ENCODE results near the gene LSM2.

The LSM2 gene

DNA sequence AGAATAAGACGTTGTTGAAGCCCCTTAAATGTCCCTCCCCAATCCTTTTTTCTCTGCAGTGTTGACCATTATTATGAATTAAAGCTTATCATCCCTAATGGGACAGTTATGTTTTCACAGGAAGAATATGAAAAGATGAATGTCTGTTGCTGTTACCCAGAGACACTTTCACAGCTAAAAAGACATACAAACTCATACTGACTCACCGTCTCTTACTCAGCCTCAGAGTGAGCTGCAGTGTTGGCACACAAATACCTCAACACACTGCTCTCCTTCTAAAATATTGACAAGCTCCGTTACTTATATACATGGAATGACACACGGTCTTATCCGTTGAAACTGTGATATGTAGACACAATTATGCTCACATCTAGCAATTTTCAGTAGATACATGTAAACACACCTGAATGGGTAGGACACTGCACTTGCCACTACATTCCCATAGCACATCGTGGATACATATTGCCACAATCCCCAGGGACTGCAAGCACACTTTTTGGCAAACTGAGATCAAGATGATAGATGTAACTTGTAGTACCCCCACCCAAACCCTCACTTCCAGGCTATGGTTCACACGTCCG lies 53.9 kb downstream of the LSM2 start:
- Histone ChIP-seq H4K20me1 (ENCODE audit: insufficient read depth, low read length, poor library complexity, severe bottlenecking) (no peaks in the 10 kb centered on the region), H3K9me2 (replicated peaks; ENCODE audit: low read depth, low read length) (no peaks in the 10 kb centered on the region), H3K27me3 (ENCODE audit: insufficient read depth, low read length, poor library complexity, severe bottlenecking) (no peaks in the 10 kb centered on the region), H3K9me3 (ENCODE audit: insufficient read depth, low read depth, low read length) (no peaks in the 10 kb centered on the region), H3K79me2 (ENCODE audit: insufficient read depth, low read length) (no peaks in the 10 kb centered on the region), H3K9ac (ENCODE audit: low read depth, low read length, poor library complexity, severe bottlenecking) (no peak overlapping the region), H2AFZ (ENCODE audit: low read length) (no peak overlapping the region), H3F3A (ENCODE audit: low read depth) (no peaks in the 10 kb centered on the region), H3K4me1 (ENCODE audit: insufficient read depth, low read length, poor library complexity, severe bottlenecking) (no peaks in the 10 kb centered on the region), H3K36me3 (ENCODE audit: insufficient read depth, low read length) (no peaks in the 10 kb centered on the region), H3K4me2 (ENCODE audit: low read depth, low read length, poor library complexity, severe bottlenecking) (no peak overlapping the region), H3K4me3 (ENCODE audit: low read length, poor library complexity, severe bottlenecking) (no peak overlapping the region)
- no peak for TF ChIP-seq EZH2phosphoT487 (IDR thresholded peaks at IDR 0.05; ENCODE audit: borderline replicate concordance)
- TF ChIP-seq, protein P1, sequence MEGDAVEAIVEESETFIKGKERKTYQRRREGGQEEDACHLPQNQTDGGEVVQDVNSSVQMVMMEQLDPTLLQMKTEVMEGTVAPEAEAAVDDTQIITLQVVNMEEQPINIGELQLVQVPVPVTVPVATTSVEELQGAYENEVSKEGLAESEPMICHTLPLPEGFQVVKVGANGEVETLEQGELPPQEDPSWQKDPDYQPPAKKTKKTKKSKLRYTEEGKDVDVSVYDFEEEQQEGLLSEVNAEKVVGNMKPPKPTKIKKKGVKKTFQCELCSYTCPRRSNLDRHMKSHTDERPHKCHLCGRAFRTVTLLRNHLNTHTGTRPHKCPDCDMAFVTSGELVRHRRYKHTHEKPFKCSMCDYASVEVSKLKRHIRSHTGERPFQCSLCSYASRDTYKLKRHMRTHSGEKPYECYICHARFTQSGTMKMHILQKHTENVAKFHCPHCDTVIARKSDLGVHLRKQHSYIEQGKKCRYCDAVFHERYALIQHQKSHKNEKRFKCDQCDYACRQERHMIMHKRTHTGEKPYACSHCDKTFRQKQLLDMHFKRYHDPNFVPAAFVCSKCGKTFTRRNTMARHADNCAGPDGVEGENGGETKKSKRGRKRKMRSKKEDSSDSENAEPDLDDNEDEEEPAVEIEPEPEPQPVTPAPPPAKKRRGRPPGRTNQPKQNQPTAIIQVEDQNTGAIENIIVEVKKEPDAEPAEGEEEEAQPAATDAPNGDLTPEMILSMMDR (conservative IDR thresholded peaks at IDR 0.05; ENCODE audit: low read length) = no peak

DNA sequence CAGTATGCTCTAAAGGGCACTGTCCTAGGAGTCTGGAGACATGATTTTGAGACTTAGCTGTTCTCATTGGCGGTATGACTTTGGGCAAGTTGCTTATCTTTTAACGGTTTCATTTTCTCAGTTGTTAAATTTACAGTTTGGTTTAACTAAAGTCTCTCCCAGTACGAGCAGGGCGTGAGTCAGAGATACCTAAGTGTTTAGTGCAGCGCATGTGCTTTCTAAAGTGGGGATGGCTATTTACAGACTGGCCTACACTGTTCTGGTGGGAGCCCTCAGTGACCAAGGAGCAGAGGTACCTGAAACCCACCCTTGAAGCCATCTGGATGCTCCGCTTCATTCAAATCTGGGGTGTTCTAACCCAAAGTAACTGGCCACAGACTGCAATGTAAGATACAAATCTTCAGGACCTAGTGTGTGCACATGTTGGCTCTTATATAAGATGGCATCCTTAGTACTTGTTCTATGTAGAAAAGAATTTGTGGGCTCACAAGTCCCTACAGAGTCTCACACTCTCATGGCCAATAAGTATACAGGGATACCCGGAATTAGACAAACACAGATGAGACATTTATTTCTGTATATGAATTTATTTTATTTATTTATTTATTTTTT lies 56.2 kb downstream of the LSM2 start:
- TF ChIP-seq EZH2phosphoT487 (IDR thresholded peaks at IDR 0.05; ENCODE audit: borderline replicate concordance) = no peak
- TF ChIP-seq, protein P1 (conservative IDR thresholded peaks at IDR 0.05; ENCODE audit: low read length) = no peak
- H3K9ac ChIP-seq (ENCODE audit: low read depth, low read length, poor library complexity, severe bottlenecking) = no peak overlapping the region

DNA sequence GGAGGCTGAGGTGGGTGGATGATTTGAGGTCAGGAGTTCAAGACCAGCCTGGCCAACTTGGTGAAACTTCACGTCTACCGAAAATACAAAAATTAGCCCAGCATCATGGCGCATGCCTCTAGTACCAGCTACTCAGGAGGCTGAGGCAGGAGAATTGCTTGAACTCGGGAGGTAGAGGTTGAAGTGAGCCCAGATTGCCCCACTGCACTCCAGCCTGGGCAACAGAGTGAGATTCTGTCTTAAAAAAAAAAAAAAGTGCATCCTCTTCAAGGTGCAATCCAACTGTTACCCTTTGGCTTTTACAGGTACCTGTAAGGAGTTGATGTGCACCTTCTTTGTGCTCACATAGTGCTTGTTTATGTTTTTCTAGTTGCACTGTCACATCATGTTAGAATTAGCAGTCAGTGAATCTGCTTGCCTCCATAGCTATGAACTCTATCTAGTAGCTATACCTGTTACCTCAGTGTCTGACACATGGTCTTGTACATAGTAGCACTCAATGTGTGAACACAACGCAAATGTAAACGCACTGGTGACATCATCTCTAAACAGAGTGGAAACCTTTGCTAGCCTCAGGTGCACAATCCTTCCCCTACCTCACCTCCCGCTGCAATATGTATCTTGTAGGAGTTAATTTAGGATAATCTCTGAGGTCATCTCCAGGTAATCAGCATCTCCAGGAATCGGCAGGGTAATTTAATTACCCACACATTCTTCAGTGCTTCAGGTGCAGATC lies 57.3 kb downstream of the LSM2 start:
- H2AFZ ChIP-seq (ENCODE audit: low read length) = no peak overlapping the region
- no peaks in the 10 kb centered on the region for H3K4me1 ChIP-seq (ENCODE audit: insufficient read depth, low read length, poor library complexity, severe bottlenecking)

More for the DNA sequence above, 56.2 kb downstream of the LSM2 start:
- Histone ChIP-seq H3K36me3 (ENCODE audit: insufficient read depth, low read length) (no peaks in the 10 kb centered on the region), H3F3A (ENCODE audit: low read depth) (no peaks in the 10 kb centered on the region), H3K9me3 (ENCODE audit: insufficient read depth, low read depth, low read length) (no peaks in the 10 kb centered on the region), H3K27me3 (ENCODE audit: insufficient read depth, low read length, poor library complexity, severe bottlenecking) (no peaks in the 10 kb centered on the region), H3K4me1 (ENCODE audit: insufficient read depth, low read length, poor library complexity, severe bottlenecking) (no peaks in the 10 kb centered on the region), H3K79me2 (ENCODE audit: insufficient read depth, low read length) (no peaks in the 10 kb centered on the region), H3K4me3 (ENCODE audit: low read length, poor library complexity, severe bottlenecking) (no peak overlapping the region), H3K9me2 (replicated peaks; ENCODE audit: low read depth, low read length) (no peaks in the 10 kb centered on the region), H2AFZ (ENCODE audit: low read length) (no peak overlapping the region), H4K20me1 (ENCODE audit: insufficient read depth, low read length, poor library complexity, severe bottlenecking) (no peaks in the 10 kb centered on the region), H3K4me2 (ENCODE audit: low read depth, low read length, poor library complexity, severe bottlenecking) (no peak overlapping the region)

More for the DNA sequence above, 57.3 kb downstream of the LSM2 start:
- TF ChIP-seq, protein P1 (conservative IDR thresholded peaks at IDR 0.05; ENCODE audit: low read length) = no peak
- no peak for TF ChIP-seq EZH2phosphoT487 (IDR thresholded peaks at IDR 0.05; ENCODE audit: borderline replicate concordance)
- Histone ChIP-seq H3K79me2 (ENCODE audit: insufficient read depth, low read length) (no peaks in the 10 kb centered on the region), H3K4me3 (ENCODE audit: low read length, poor library complexity, severe bottlenecking) (no peak overlapping the region), H3K9ac (ENCODE audit: low read depth, low read length, poor library complexity, severe bottlenecking) (no peak overlapping the region), H4K20me1 (ENCODE audit: insufficient read depth, low read length, poor library complexity, severe bottlenecking) (no peaks in the 10 kb centered on the region), H3F3A (ENCODE audit: low read depth) (no peaks in the 10 kb centered on the region), H3K9me3 (ENCODE audit: insufficient read depth, low read depth, low read length) (no peaks in the 10 kb centered on the region), H3K27me3 (ENCODE audit: insufficient read depth, low read length, poor library complexity, severe bottlenecking) (no peaks in the 10 kb centered on the region), H3K36me3 (ENCODE audit: insufficient read depth, low read length) (no peaks in the 10 kb centered on the region), H3K4me2 (ENCODE audit: low read depth, low read length, poor library complexity, severe bottlenecking) (no peak overlapping the region), H3K9me2 (replicated peaks; ENCODE audit: low read depth, low read length) (no peaks in the 10 kb centered on the region)

All from Loucy (cell line).